ENCODE measurements around the gene FHOD3. TPM values are rescaled to one million over a fixed set of nuclear protein-coding genes. Genes with fewer than 3 reads are reported as not detected.

FHOD3 gene
- total and polyA plus RNA-seq, 2 donors (not counting 1 experiment from before 2014, with no cell fraction given), result not detected

DNA sequence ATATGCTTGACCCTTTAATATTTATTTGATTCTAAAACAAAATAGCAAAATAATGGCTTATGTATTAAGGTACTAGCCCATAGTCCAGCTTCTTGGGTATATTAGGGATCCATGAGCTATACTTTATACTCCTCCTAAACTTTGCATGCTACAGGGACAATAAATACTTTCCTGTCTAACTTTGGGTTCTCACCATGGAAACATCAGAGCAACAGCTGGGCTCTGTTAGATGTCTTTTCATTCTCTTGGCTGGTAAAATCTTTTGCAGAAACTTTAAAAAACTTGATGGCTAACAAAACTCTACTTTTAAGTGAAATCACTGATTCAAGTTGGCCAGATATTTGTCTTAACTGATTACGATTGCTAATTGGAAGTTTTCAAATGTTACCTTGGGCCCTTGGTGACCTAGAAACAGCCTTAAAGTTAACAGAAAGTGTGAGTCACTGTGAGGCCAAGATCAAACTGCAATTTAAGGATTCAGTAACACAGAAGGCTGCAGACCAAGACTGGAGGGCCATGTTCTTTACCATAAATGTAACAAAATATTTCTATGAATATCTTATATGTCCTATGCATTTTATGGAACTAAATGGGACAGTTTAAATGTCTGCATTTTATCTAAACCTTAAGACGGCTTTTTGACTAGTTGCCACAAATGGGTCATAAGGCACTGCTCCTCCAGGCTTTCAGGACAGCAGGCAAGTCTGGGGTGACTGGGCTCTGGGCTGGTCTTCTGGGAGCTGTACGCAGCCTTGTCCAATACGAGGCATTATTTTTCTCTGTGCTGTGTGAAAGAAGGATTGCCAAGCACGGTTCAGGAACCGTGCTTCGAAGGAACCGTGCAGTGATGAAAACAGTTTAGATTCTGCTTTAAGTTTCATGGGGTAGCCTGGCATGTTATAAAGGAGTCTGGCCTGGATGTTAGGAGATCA, 342.8 kb downstream of the FHOD3 start:
- H3K4me3 ChIP-seq (ENCODE audit: control extremely low read depth in 1 of 5, extremely low read depth in 1 of 5, insufficient read depth in 1 of 5, low read depth in 2 of 5, low read length in 4 of 5), result no peak overlapping the region
- no peak for DNase-seq
- intact Hi-C loops (cut with micrococcal nuclease), result no loop called here
- WGBS (ENCODE audit: insufficient coverage), result 98% methylated on average over 8 of the region's 8 CpGs
- no peak for ATAC-seq (ENCODE audit: low read depth)
- no peak for TF ChIP-seq EZH2 (IDR thresholded peaks at IDR 0.05; ENCODE audit: borderline replicate concordance, insufficient read depth, low read depth, low read length, poor library complexity, severe bottlenecking)
- TF ChIP-seq, protein P1, sequence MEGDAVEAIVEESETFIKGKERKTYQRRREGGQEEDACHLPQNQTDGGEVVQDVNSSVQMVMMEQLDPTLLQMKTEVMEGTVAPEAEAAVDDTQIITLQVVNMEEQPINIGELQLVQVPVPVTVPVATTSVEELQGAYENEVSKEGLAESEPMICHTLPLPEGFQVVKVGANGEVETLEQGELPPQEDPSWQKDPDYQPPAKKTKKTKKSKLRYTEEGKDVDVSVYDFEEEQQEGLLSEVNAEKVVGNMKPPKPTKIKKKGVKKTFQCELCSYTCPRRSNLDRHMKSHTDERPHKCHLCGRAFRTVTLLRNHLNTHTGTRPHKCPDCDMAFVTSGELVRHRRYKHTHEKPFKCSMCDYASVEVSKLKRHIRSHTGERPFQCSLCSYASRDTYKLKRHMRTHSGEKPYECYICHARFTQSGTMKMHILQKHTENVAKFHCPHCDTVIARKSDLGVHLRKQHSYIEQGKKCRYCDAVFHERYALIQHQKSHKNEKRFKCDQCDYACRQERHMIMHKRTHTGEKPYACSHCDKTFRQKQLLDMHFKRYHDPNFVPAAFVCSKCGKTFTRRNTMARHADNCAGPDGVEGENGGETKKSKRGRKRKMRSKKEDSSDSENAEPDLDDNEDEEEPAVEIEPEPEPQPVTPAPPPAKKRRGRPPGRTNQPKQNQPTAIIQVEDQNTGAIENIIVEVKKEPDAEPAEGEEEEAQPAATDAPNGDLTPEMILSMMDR (IDR thresholded peaks at IDR 0.05), result no peak
- H3K27me3 ChIP-seq (replicated peaks in 1 of 4; ENCODE audit: control extremely low read depth in 1 of 4, control insufficient read depth in 3 of 4, insufficient read depth in 4 of 4, low read length in 3 of 4), result no peaks in the 10 kb centered on the region
- no peak overlapping the region for H3K4me2 ChIP-seq (replicated peaks; ENCODE audit: low read depth, low read length, poor library complexity, severe bottlenecking)
- Mint-ChIP-seq H3K4me3 (no peak overlapping the region), H3K4me1 (no peaks in the 10 kb centered on the region), H3K27ac (no peak overlapping the region), H3K9me3 (ENCODE audit: insufficient read depth) (no peaks in the 10 kb centered on the region), H3K27me3 (peaks cover 5% of the 10 kb centered on the region)
- no peaks in the 10 kb centered on the region for H4K20me1 ChIP-seq (ENCODE audit: control insufficient read depth, insufficient read depth, low read length, poor library complexity, severe bottlenecking)
- ChIA-PET CTCF (no interaction called here), POLR2A (no interaction called here)
- no peaks in the 10 kb centered on the region for H3K79me2 ChIP-seq (ENCODE audit: control insufficient read depth, insufficient read depth, low read length)
- no peaks in the 10 kb centered on the region for H3K9me3 ChIP-seq (ENCODE audit: control extremely low read depth in 1 of 3, control insufficient read depth in 2 of 3, insufficient read depth in 1 of 3, low read length in 2 of 3)
- H3K4me1 ChIP-seq (ENCODE audit: control insufficient read depth in 2 of 2, insufficient read depth in 2 of 2, low read length in 2 of 2), result no peaks in the 10 kb centered on the region
- H2AFZ ChIP-seq (ENCODE audit: insufficient read depth, low read depth, low read length, poor library complexity, severe bottlenecking), result no peak overlapping the region
- no peaks in the 10 kb centered on the region for H3K36me3 ChIP-seq (replicated peaks in 1 of 2; ENCODE audit: control extremely low read depth in 1 of 2, control insufficient read depth in 1 of 2, extremely low read depth in 1 of 2, insufficient read depth in 2 of 2, low read length in 1 of 2)
- no peak overlapping the region for H3K27ac ChIP-seq (ENCODE audit: low read length in 2 of 2)
- no peak overlapping the region for H3K9ac ChIP-seq (ENCODE audit: low read length)

- ATAC-seq (ENCODE audit: low read depth), result no peak
- WGBS (ENCODE audit: insufficient coverage), result 100% methylated on average over 1 of the region's 3 CpGs
- H3K27me3 Mint-ChIP-seq, result peaks cover 14% of the 10 kb centered on the region
- no peak overlapping the region for H3K4me2 ChIP-seq (replicated peaks; ENCODE audit: low read depth, low read length, poor library complexity, severe bottlenecking)
- intact Hi-C loops (cut with micrococcal nuclease), result no loop called here
- no peak overlapping the region for H3K27ac ChIP-seq (ENCODE audit: low read length in 2 of 2)
- no peak for TF ChIP-seq EZH2 (IDR thresholded peaks at IDR 0.05; ENCODE audit: borderline replicate concordance, insufficient read depth, low read depth, low read length, poor library complexity, severe bottlenecking)
- TF ChIP-seq, protein P1 (IDR thresholded peaks at IDR 0.05), result no peak
- H3K9me3 ChIP-seq (ENCODE audit: control extremely low read depth in 1 of 3, control insufficient read depth in 2 of 3, insufficient read depth in 1 of 3, low read length in 2 of 3), result no peaks in the 10 kb centered on the region
- no peak overlapping the region for H3K4me3 Mint-ChIP-seq
- DNase-seq, result no peak
- no peaks in the 10 kb centered on the region for H3K27me3 ChIP-seq (replicated peaks in 1 of 4; ENCODE audit: control extremely low read depth in 1 of 4, control insufficient read depth in 3 of 4, insufficient read depth in 4 of 4, low read length in 3 of 4)
- H3K36me3 ChIP-seq (replicated peaks in 1 of 2; ENCODE audit: control extremely low read depth in 1 of 2, control insufficient read depth in 1 of 2, extremely low read depth in 1 of 2, insufficient read depth in 2 of 2, low read length in 1 of 2), result no peaks in the 10 kb centered on the region
- H3K9me3 Mint-ChIP-seq (ENCODE audit: insufficient read depth), result no peaks in the 10 kb centered on the region
- no peak overlapping the region for H3K9ac ChIP-seq (ENCODE audit: low read length)
- no peaks in the 10 kb centered on the region for H3K4me1 Mint-ChIP-seq
- H2AFZ ChIP-seq (ENCODE audit: insufficient read depth, low read depth, low read length, poor library complexity, severe bottlenecking), result no peak overlapping the region
- ChIA-PET POLR2A (no interaction called here), CTCF (no interaction called here)
- H3K4me1 ChIP-seq (ENCODE audit: control insufficient read depth in 2 of 2, insufficient read depth in 2 of 2, low read length in 2 of 2), result no peaks in the 10 kb centered on the region
- H4K20me1 ChIP-seq (ENCODE audit: control insufficient read depth, insufficient read depth, low read length, poor library complexity, severe bottlenecking), result no peaks in the 10 kb centered on the region
- no peaks in the 10 kb centered on the region for H3K79me2 ChIP-seq (ENCODE audit: control insufficient read depth, insufficient read depth, low read length)
- H3K4me3 ChIP-seq (ENCODE audit: control extremely low read depth in 1 of 5, extremely low read depth in 1 of 5, insufficient read depth in 1 of 5, low read depth in 2 of 5, low read length in 4 of 5), result no peak overlapping the region
- H3K27ac Mint-ChIP-seq, result no peak overlapping the region
These were observed 345.5 kb downstream of the FHOD3 start for GRCh38 chr18:36643061-36643460.

All from B cell (primary cell).